ENCODE measurements around the gene TAGLN2.

Gene TAGLN2

GRCh38 chr1:159920202-159920601 lies 5.1 kb downstream of the TAGLN2 start:
- H3K4me3 ChIP-seq (replicated peaks; ENCODE audit: low read depth, low read length) = no peak overlapping the region
- H3K36me3 ChIP-seq (ENCODE audit: control insufficient read depth, insufficient read depth, low read length) = peaks cover 29% of the 10 kb centered on the region
- DNase-seq (ENCODE audit: extremely low read depth, insufficient read length) = no peak
- no peaks in the 10 kb centered on the region for H3K27me3 ChIP-seq (replicated peaks; ENCODE audit: control insufficient read depth, insufficient read depth, low read length)
- TF ChIP-seq CTCF (IDR thresholded peaks at IDR 0.05; ENCODE audit: insufficient read depth, low read length, poor library complexity, severe bottlenecking) = no peak

DNA sequence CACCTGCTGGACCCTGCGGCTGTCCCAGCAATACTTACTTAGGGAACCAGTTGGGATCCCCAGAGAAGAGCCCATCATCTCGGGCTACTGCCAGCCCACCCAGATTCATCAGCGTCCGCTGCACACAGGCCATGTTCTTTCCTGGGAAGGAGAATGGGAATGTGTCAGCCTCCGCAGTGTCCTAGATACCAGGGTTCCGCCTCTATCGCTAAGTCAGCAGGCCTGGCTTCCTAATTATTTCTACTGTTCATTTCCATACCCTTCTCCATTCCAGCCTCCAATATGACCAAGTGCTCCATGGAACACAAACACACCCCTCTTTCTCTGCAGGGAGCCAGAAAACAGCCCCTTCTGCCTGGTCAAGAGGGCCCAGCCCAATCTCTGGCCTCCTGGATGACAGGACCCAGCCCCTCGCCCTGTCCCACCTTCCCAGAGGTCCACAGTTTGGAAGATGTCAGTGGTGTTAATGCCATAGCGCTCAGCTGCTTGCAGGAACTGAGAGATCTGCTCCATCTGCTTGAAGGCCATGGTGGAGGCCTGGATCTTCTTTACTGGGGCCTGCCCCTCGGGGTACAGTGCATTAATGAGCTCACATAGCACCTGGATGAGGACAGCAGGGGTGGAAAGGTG lies 6.0 kb downstream of the TAGLN2 start:
- peaks cover 29% of the 10 kb centered on the region for H3K36me3 ChIP-seq (ENCODE audit: control insufficient read depth, insufficient read depth, low read length)
- no peaks in the 10 kb centered on the region for H3K27me3 ChIP-seq (replicated peaks; ENCODE audit: control insufficient read depth, insufficient read depth, low read length)
- DNase-seq (ENCODE audit: extremely low read depth, insufficient read length) = no peak
- TF ChIP-seq CTCF (IDR thresholded peaks at IDR 0.05; ENCODE audit: insufficient read depth, low read length, poor library complexity, severe bottlenecking) = no peak
- no peak overlapping the region for H3K4me3 ChIP-seq (replicated peaks; ENCODE audit: low read depth, low read length)

DNA sequence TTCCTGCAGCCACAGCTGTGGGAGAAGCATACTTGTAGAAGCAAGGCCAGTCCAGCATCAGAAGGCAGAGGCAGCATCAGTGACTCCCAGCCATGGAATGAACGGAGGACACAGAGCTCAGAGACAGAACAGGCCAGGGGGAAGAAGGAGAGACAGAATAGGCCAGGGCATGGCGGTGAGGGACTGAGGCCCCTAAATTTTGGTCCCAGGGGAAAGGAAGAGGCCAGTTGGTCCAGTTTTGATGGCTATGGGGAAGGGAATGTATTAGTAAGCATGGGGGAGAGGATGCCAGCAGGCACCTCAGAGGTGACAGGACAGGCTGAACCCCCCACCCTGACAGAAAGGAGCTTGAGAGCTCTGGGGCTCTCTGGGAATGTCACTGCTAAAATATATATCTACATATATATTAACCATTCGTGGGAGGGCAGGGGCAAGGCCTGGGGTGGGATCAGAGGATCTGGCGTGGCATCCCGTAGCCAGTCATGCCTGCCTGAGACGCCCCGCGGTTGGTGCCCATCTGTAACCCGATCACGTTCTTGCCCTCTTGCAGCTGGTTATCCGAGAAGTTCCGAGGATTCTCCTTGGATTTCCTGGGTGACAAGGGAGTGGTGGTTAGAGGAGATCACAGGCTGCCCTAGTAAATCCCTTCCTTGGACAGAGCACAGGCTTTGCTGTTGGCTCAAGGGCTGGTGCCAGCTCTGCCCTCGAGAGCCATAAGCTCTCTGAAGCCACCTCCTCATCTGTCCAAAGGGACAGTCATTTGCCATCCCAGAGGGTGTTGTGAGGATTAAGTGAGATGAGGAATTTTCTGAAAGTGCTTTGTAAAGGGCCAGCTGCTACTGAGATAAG lies 6.7 kb downstream of the TAGLN2 start:
- peaks cover 29% of the 10 kb centered on the region for H3K36me3 ChIP-seq (ENCODE audit: control insufficient read depth, insufficient read depth, low read length)
- no peak for DNase-seq (ENCODE audit: extremely low read depth, insufficient read length)

GRCh38 chr1:159917533-159918351 lies 7.6 kb downstream of the TAGLN2 start:
- peaks cover 29% of the 10 kb centered on the region for H3K36me3 ChIP-seq (ENCODE audit: control insufficient read depth, insufficient read depth, low read length)

More for the DNA sequence above, 6.7 kb downstream of the TAGLN2 start:
- Histone ChIP-seq H3K4me3 (replicated peaks; ENCODE audit: low read depth, low read length) (no peak overlapping the region), H3K27me3 (replicated peaks; ENCODE audit: control insufficient read depth, insufficient read depth, low read length) (no peaks in the 10 kb centered on the region)
- no peak for TF ChIP-seq CTCF (IDR thresholded peaks at IDR 0.05; ENCODE audit: insufficient read depth, low read length, poor library complexity, severe bottlenecking)

More at GRCh38 chr1:159917533-159918351, 7.6 kb downstream of the TAGLN2 start:
- DNase-seq (ENCODE audit: extremely low read depth, insufficient read length) = no peak
- Histone ChIP-seq H3K27me3 (replicated peaks; ENCODE audit: control insufficient read depth, insufficient read depth, low read length) (no peaks in the 10 kb centered on the region), H3K4me3 (replicated peaks; ENCODE audit: low read depth, low read length) (no peak overlapping the region)
- no peak for TF ChIP-seq CTCF (IDR thresholded peaks at IDR 0.05; ENCODE audit: insufficient read depth, low read length, poor library complexity, severe bottlenecking)
